AML-193 (cell line): Measurements from ENCODE around the gene RGS5.

Source experiments
- DNase-seq, 2 experiments: peaks; one replicate each; lab custom pipeline; 2025; lab: John Stamatoyannopoulos, UW

RGS5 gene

GRCh38 chr1:163145435-163145834 lies 57.3 kb downstream of the RGS5 start:
- no peak for DNase-seq

- DNase-seq, result no peak
Observed at GRCh38 chr1:163144418-163144817, 58.3 kb downstream of the RGS5 start.

GRCh38 chr1:163142152-163142551 lies 60.6 kb downstream of the RGS5 start:
- no peak for DNase-seq

GRCh38 chr1:163141556-163141955 lies 61.2 kb downstream of the RGS5 start:
- DNase-seq, result no peak

GRCh38 chr1:163137556-163138265 lies 65.0 kb downstream of the RGS5 start:
- DNase-seq, result no peak

- no peak for DNase-seq
Observed at GRCh38 chr1:163131981-163132380, 70.7 kb downstream of the RGS5 start.

- DNase-seq, result no peak
Observed at GRCh38 chr1:163130225-163130856, 72.4 kb downstream of the RGS5 start.

- no peak for DNase-seq
Observed at GRCh38 chr1:163128282-163128681, 74.4 kb downstream of the RGS5 start.

GRCh38 chr1:163124812-163125211 lies 77.9 kb downstream of the RGS5 start:
- no peak for DNase-seq

- DNase-seq, result no peak
Observed at GRCh38 chr1:163120372-163120771, 82.3 kb downstream of the RGS5 start.

- no peak for DNase-seq
Observed at GRCh38 chr1:163119707-163120106, 83.0 kb downstream of the RGS5 start.

GRCh38 chr1:163115887-163116286 lies 86.8 kb downstream of the RGS5 start:
- no peak for DNase-seq

GRCh38 chr1:163107655-163108054 lies 95.1 kb downstream of the RGS5 start:
- no peak for DNase-seq

- no peak for DNase-seq
Observed at GRCh38 chr1:163106364-163106987, 96.2 kb downstream of the RGS5 start.

- DNase-seq, result no peak
Observed at GRCh38 chr1:163104385-163105099, 98.2 kb downstream of the RGS5 start.

- DNase-seq, result no peak
Observed at GRCh38 chr1:163102590-163102989, 100.1 kb downstream of the RGS5 start.

- DNase-seq, result no peak
Observed at GRCh38 chr1:163095213-163095612, 107.5 kb downstream of the RGS5 start.

GRCh38 chr1:163094589-163094988 lies 108.1 kb downstream of the RGS5 start:
- no peak for DNase-seq

- DNase-seq, result no peak
Observed at GRCh38 chr1:163094182-163094581, 108.5 kb downstream of the RGS5 start.

GRCh38 chr1:163093579-163093978 lies 109.1 kb downstream of the RGS5 start:
- no peak for DNase-seq

- DNase-seq, result no peak
Observed at GRCh38 chr1:163093169-163093568, 109.5 kb downstream of the RGS5 start.
